Liver (tissue), 9 donors: ENCODE data around the gene NOTCH4. TPM values are rescaled to one million over a fixed set of nuclear protein-coding genes. Genes with fewer than 3 reads are reported as not detected.
"Not testable (repeated sequence)": the region's sequence is repeated elsewhere in the genome, so short reads cannot be mapped to it uniquely, and the experiment has no call there.

ENCODE experiments used
- DNase-seq: peaks from one replicate; pipeline ENCODE4 v3.0.0-alpha.2; 2017; ENCODE audit warnings: low spot score
- H3K27ac ChIP-seq, 2 donors: one replicate each; pipeline ENCODE4 v1.7.0; 2013; ENCODE audit warnings: inconsistent platforms in 2 of 2, low read length in 2 of 2, control low read depth in 1 of 2, low read depth in 1 of 2, mild to moderate bottlenecking in 1 of 2
- H3K27me3 ChIP-seq, 4 donors: one replicate each; pipeline versions ENCODE4 v1.6.1 to v1.7.0; 2013; ENCODE audit warnings: low read length in 3 of 4, inconsistent platforms in 1 of 4, mild to moderate bottlenecking in 1 of 4, moderate library complexity in 1 of 4; ENCODE audit not compliant: control insufficient read depth in 4 of 4, insufficient read depth in 4 of 4
- H3K36me3 ChIP-seq, 4 donors: one replicate each; pipeline versions ENCODE4 v1.6.1 to v1.7.0; 2013; ENCODE audit warnings: low read length in 3 of 4, mild to moderate bottlenecking in 3 of 4, low read depth in 1 of 4, moderate library complexity in 1 of 4; ENCODE audit not compliant: control insufficient read depth in 4 of 4, insufficient read depth in 3 of 4
- H3K4me1 ChIP-seq, 4 donors: one replicate each; pipeline versions ENCODE4 v1.6.1 to v1.7.0; 2013; ENCODE audit warnings: low read length in 3 of 4, mild to moderate bottlenecking in 3 of 4, moderate library complexity in 1 of 4; ENCODE audit not compliant: control insufficient read depth in 4 of 4, insufficient read depth in 4 of 4
- H3K4me3 ChIP-seq, 3 donors: one replicate each; pipeline versions ENCODE4 v1.6.1 to v1.7.0; 2013; ENCODE audit warnings: low read length in 3 of 3, control low read depth in 1 of 3, low read depth in 1 of 3, mild to moderate bottlenecking in 1 of 3
- H3K9ac ChIP-seq, 2 donors: one replicate each; pipeline ENCODE4 v1.7.0; 2013; ENCODE audit warnings: low read length in 2 of 2, mild to moderate bottlenecking in 2 of 2, moderate library complexity in 2 of 2, control low read depth in 1 of 2, low read depth in 1 of 2
- H3K9me3 ChIP-seq, 4 donors: one replicate each; pipeline versions ENCODE4 v1.6.1 to v1.7.0; 2013; ENCODE audit warnings: low read length in 3 of 4; ENCODE audit not compliant: control insufficient read depth in 4 of 4
- ATF3 ChIP-seq: IDR thresholded peaks from 2 replicates; pipeline ENCODE4 v1.6.1; 2016; ENCODE audit warnings: antibody characterized with exemption
- EGR1 ChIP-seq, 2 donors: IDR thresholded peaks; 2 replicates each; pipeline ENCODE4 v1.6.1; 2016 to 2018; ENCODE audit warnings: antibody characterized with exemption in 2 of 2, low read depth in 2 of 2
- FOXA1 ChIP-seq: IDR thresholded peaks from 2 replicates; pipeline ENCODE4 v1.6.1; 2016; ENCODE audit warnings: antibody characterized with exemption
- HNF4A ChIP-seq, 2 donors: conservative IDR thresholded peaks; 2 replicates each; pipeline ENCODE4 v1.6.1; 2016; ENCODE audit warnings: antibody characterized with exemption in 2 of 2, mild to moderate bottlenecking in 2 of 2
- HNF4G ChIP-seq: IDR thresholded peaks from 2 replicates; pipeline ENCODE4 v1.6.1; 2016; ENCODE audit warnings: antibody characterized with exemption
- MAX ChIP-seq: IDR thresholded peaks from 2 replicates; pipeline ENCODE4 v1.6.1; 2016; ENCODE audit warnings: antibody characterized with exemption
- NR2F2 ChIP-seq: IDR thresholded peaks from 2 replicates; pipeline ENCODE4 v1.6.1; 2016; ENCODE audit warnings: antibody characterized with exemption
- RAD21 ChIP-seq, 2 donors: IDR thresholded peaks; 2 replicates each; pipeline ENCODE4 v1.6.1; 2016; ENCODE audit warnings: antibody characterized with exemption in 2 of 2, mild to moderate bottlenecking in 2 of 2
- RXRA ChIP-seq, 2 donors: IDR thresholded peaks; 2 replicates each; pipeline ENCODE4 v1.6.1; 2017 to 2018; ENCODE audit warnings: antibody characterized with exemption in 2 of 2, mild to moderate bottlenecking in 1 of 2
- SP1 ChIP-seq: IDR thresholded peaks from 2 replicates; pipeline ENCODE4 v1.6.1; 2018; ENCODE audit warnings: antibody characterized with exemption, mild to moderate bottlenecking
- YY1 ChIP-seq: IDR thresholded peaks from 2 replicates; pipeline ENCODE4 v1.6.1; 2016; ENCODE audit warnings: antibody characterized with exemption, mild to moderate bottlenecking
- WGBS: extraction: QIAGEN DNeasy Blood & Tissue Kit; methylation state at CpG from one replicate; pipeline ENCODE4 v1.1.7; 2013; 5-methylcytosine and 5-hydroxymethylcytosine counted together
- polyA plus RNA-seq, 2 donors: library from polyadenylated mRNA; stranded (reverse) in 1 of 2; unstranded in 1 of 2; fragments of 200-250 nt in 1 of 2; fragments of >200 nt in 1 of 2; fragmentation: Nextera tagmentation in 1 of 2; extraction: Ambion mirVana in 1 of 2; gene quantifications; one replicate each; pipeline versions ENCODE4 v1.2.1 to v1.2.3, GENCODE V29; 2013 to 2015
- total RNA-seq, 2 donors: library from RNA; depleted of rRNA; stranded (reverse); fragments of >200 nt; gene quantifications; one replicate each; pipeline ENCODE4 v1.2.3, GENCODE V29; 2014
- TF ChIP-seq, protein P1 (sequence below): IDR thresholded peaks from 2 replicates; pipeline ENCODE4 v1.6.1; 2016; ENCODE audit warnings: antibody characterized with exemption, mild to moderate bottlenecking
- TF ChIP-seq, protein P2 (sequence below): fragments of 150-350 bp; IDR thresholded peaks from 2 replicates; pipeline ENCODE4 v1.5.1; 2017; ENCODE audit warnings: improper control_type of control experiment, low read depth, low read length; ENCODE audit not compliant: missing input control
- TF ChIP-seq, protein P3 (sequence below): IDR thresholded peaks from 2 replicates; pipeline ENCODE4 v1.6.1; 2016; ENCODE audit warnings: antibody characterized with exemption
- donor health status: healthy.
- donor health status: healthy.
- donor health status: healthy.
- donor health status: healthy.
- donor health status: healthy.

NOTCH4 gene
- total and polyA plus RNA-seq, 4 donors = 2.6 to 15.1 (median 8.8) TPM

DNA sequence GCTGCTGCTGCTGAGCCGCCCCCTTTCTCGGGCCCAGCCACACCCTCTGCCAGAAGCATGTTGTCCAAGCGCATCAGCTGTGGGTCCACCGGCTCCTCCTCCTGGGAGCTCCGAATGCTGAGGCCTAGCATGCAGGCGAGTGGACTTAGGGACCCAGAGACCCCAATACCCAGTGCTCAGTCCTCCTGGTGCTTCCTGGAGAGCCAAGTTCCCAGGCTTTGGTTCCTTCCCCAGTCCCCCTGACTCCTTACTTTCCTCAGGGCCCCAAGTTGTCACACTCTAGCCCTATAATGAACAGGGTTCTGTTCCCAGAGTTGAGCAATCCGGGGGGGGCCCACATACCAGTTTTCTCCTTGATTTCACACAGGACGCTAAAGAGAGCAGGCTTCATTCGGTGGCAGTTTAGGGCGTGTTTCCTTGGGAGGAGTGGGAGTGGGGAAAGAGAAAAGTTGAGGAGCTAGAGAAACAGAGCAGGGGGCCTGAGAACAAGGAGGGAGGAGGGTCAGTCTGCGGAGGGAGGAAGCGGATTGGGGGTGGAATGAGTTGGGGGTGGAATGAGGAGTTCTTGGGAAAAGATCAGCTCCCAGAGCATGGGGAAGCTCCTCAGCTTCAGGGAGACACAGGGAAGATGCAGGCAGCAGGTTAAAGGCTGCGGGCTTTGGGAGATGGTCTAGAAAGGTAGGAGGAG, 35.3 kb downstream of the NOTCH4 start:
- WGBS = 58% methylated on average over 13 of the region's 13 CpGs
- peaks cover 7 to 27% (median 16%) of the 10 kb centered on the region in 4 donors for H3K4me1 ChIP-seq
- DNase-seq = no peak
- H3K9ac ChIP-seq = peak overlapping the region; percentile 88
- TF ChIP-seq HNF4G (no peak), HNF4A (conservative IDR thresholded peaks at IDR 0.05) (no peak), YY1 (no peak)
- peaks cover 0 to 18% (median 8%) of the 10 kb centered on the region in 4 donors for H3K36me3 ChIP-seq
- no peaks in the 10 kb centered on the region for H3K9me3 ChIP-seq
- H3K27me3 ChIP-seq = no peaks in the 10 kb centered on the region
- peak overlapping the region; percentile 75 to 97 for H3K27ac ChIP-seq
- H3K4me3 ChIP-seq = peak overlapping the region; percentile 63 to 72 (median 72)

GRCh38 chr6:32187725-32188380, 36.0 kb downstream of the NOTCH4 start:
- H3K27me3 ChIP-seq, H3K27ac ChIP-seq, H3K9me3 ChIP-seq, DNase-seq, H3K4me3 ChIP-seq, H3K9ac ChIP-seq: not testable (repeated sequence)
- H3K36me3 ChIP-seq = peaks cover 0 to 23% (median 12%) of the 10 kb centered on the region in 4 donors
- H3K4me1 ChIP-seq = peaks cover 7 to 27% (median 16%) of the 10 kb centered on the region in 4 donors
- WGBS = 87% methylated on average over 18 of the region's 18 CpGs

- Histone ChIP-seq H3K4me1 (peaks cover 7 to 27% (median 16%) of the 10 kb centered on the region in 4 donors), H3K36me3 (peaks cover 0 to 26% (median 14%) of the 10 kb centered on the region in 4 donors), H3K9ac (no peak overlapping the region), H3K27me3 (no peaks in the 10 kb centered on the region), H3K27ac (peak overlapping the region in 1 of 2 donors; percentile 46), H3K9me3 (no peaks in the 10 kb centered on the region), H3K4me3 (no peak overlapping the region)
- TF ChIP-seq, protein P1, sequence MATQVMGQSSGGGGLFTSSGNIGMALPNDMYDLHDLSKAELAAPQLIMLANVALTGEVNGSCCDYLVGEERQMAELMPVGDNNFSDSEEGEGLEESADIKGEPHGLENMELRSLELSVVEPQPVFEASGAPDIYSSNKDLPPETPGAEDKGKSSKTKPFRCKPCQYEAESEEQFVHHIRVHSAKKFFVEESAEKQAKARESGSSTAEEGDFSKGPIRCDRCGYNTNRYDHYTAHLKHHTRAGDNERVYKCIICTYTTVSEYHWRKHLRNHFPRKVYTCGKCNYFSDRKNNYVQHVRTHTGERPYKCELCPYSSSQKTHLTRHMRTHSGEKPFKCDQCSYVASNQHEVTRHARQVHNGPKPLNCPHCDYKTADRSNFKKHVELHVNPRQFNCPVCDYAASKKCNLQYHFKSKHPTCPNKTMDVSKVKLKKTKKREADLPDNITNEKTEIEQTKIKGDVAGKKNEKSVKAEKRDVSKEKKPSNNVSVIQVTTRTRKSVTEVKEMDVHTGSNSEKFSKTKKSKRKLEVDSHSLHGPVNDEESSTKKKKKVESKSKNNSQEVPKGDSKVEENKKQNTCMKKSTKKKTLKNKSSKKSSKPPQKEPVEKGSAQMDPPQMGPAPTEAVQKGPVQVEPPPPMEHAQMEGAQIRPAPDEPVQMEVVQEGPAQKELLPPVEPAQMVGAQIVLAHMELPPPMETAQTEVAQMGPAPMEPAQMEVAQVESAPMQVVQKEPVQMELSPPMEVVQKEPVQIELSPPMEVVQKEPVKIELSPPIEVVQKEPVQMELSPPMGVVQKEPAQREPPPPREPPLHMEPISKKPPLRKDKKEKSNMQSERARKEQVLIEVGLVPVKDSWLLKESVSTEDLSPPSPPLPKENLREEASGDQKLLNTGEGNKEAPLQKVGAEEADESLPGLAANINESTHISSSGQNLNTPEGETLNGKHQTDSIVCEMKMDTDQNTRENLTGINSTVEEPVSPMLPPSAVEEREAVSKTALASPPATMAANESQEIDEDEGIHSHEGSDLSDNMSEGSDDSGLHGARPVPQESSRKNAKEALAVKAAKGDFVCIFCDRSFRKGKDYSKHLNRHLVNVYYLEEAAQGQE = no peak
- TF ChIP-seq HNF4A (conservative IDR thresholded peaks at IDR 0.05) = no peak
- no peak for TF ChIP-seq EGR1 (IDR thresholded peaks at IDR 0.05; ENCODE audit: low read depth in 2 of 2)
- TF ChIP-seq YY1 = no peak
- no peak for TF ChIP-seq NR2F2
- TF ChIP-seq, protein P2, sequence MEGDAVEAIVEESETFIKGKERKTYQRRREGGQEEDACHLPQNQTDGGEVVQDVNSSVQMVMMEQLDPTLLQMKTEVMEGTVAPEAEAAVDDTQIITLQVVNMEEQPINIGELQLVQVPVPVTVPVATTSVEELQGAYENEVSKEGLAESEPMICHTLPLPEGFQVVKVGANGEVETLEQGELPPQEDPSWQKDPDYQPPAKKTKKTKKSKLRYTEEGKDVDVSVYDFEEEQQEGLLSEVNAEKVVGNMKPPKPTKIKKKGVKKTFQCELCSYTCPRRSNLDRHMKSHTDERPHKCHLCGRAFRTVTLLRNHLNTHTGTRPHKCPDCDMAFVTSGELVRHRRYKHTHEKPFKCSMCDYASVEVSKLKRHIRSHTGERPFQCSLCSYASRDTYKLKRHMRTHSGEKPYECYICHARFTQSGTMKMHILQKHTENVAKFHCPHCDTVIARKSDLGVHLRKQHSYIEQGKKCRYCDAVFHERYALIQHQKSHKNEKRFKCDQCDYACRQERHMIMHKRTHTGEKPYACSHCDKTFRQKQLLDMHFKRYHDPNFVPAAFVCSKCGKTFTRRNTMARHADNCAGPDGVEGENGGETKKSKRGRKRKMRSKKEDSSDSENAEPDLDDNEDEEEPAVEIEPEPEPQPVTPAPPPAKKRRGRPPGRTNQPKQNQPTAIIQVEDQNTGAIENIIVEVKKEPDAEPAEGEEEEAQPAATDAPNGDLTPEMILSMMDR = no peak
- no peak for TF ChIP-seq MAX
- TF ChIP-seq RAD21 (IDR thresholded peaks at IDR 0.05) = no peak
- TF ChIP-seq SP1 = no peak
- no peak for TF ChIP-seq RXRA (IDR thresholded peaks at IDR 0.05)
- TF ChIP-seq ATF3 = no peak
- TF ChIP-seq, protein P3, sequence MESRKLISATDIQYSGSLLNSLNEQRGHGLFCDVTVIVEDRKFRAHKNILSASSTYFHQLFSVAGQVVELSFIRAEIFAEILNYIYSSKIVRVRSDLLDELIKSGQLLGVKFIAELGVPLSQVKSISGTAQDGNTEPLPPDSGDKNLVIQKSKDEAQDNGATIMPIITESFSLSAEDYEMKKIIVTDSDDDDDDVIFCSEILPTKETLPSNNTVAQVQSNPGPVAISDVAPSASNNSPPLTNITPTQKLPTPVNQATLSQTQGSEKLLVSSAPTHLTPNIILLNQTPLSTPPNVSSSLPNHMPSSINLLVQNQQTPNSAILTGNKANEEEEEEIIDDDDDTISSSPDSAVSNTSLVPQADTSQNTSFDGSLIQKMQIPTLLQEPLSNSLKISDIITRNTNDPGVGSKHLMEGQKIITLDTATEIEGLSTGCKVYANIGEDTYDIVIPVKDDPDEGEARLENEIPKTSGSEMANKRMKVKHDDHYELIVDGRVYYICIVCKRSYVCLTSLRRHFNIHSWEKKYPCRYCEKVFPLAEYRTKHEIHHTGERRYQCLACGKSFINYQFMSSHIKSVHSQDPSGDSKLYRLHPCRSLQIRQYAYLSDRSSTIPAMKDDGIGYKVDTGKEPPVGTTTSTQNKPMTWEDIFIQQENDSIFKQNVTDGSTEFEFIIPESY = no peak
- TF ChIP-seq FOXA1 = no peak
- DNase-seq = no peak
- WGBS = 79% methylated on average over 12 of the region's 12 CpGs
Observed at GRCh38 chr6:32187009-32187709, 36.7 kb downstream of the NOTCH4 start.
